HG02981 (cell line): Measurements from ENCODE around the gene INSL3.
"Not testable (repeated sequence)": the region's sequence is repeated elsewhere in the genome, so short reads cannot be mapped to it uniquely, and the experiment has no call there.

ENCODE experiments used
- ATAC-seq: cut with Tn5 transposase; IDR thresholded peaks from one replicate; pipeline ENCODE4 v1.9.1; 2021; ENCODE audit warnings: mild to moderate bottlenecking, moderate library complexity; ENCODE audit not compliant: unreplicated experiment

The INSL3 gene

GRCh38 chr19:17790059-17790780, 31.1 kb downstream of the INSL3 start:
- no peak for ATAC-seq

- ATAC-seq = no peak
Measured at GRCh38 chr19:17788632-17789031, 32.7 kb downstream of the INSL3 start.

- no peak for ATAC-seq
Measured at GRCh38 chr19:17787274-17787913, 33.9 kb downstream of the INSL3 start.

- no peak for ATAC-seq
Measured at GRCh38 chr19:17784201-17785008, 36.9 kb downstream of the INSL3 start.

- not testable (repeated sequence) for ATAC-seq
Measured at GRCh38 chr19:17783721-17784120, 37.6 kb downstream of the INSL3 start.

- no peak for ATAC-seq
Measured at GRCh38 chr19:17780781-17781180, 40.5 kb downstream of the INSL3 start.

GRCh38 chr19:17778968-17779929, 42.1 kb downstream of the INSL3 start:
- no peak for ATAC-seq

- ATAC-seq = no peak
Measured at GRCh38 chr19:17778251-17778967, 42.9 kb downstream of the INSL3 start.

- not testable (repeated sequence) for ATAC-seq
Measured at GRCh38 chr19:17777840-17778239, 43.5 kb downstream of the INSL3 start.

- peak; percentile 70 for ATAC-seq
Measured at GRCh38 chr19:17775991-17776803, 45.1 kb downstream of the INSL3 start.

- ATAC-seq = no peak
Measured at GRCh38 chr19:17775245-17775927, 45.9 kb downstream of the INSL3 start.

GRCh38 chr19:17772172-17772571, 49.1 kb downstream of the INSL3 start:
- no peak for ATAC-seq

- ATAC-seq = no peak
Measured at GRCh38 chr19:17770613-17771012, 50.7 kb downstream of the INSL3 start.

- no peak for ATAC-seq
Measured at GRCh38 chr19:17767559-17767958, 53.8 kb downstream of the INSL3 start.

GRCh38 chr19:17766543-17767131, 54.7 kb downstream of the INSL3 start:
- no peak for ATAC-seq
